ENCODE data around the gene FHIT.

DNA sequence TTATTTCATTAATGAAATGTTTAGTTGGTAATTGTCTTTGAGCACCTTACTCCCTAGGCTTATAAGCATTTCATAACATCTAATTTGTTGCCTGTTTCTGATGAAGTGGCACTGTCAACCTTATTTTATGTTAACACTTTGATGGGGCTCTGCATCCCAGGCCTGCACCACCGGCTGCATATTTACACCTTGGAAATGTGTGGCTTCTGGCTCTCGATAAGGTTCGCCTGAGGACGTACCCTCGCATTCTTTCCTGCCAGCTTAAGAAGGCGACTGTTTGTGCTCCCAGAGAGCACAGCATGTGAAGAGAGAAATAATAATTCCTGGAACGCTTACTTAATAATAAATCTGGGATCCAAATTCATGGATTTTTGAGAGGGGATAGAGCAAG, 1438.1 kb downstream of the FHIT start:
- TF ChIP-seq POLR2A (IDR thresholded peaks at IDR 0.05) (no peak), CTCF (IDR thresholded peaks at IDR 0.05 in 4 of 5, conservative IDR thresholded peaks at IDR 0.05 in 1 of 5) (no peak)
